ACHN (cell line): ENCODE data around the gene IFI6.
"Not testable (repeated sequence)": the region's sequence is repeated elsewhere in the genome, so short reads cannot be mapped to it uniquely, and the experiment has no call there.

Experiments
- DNase-seq: peaks from one replicate; pipeline ENCODE4 v3.0.0-alpha.2; 2015
- in situ Hi-C: cut with HindIII; loops from 2 replicates; pipeline ENCODE4 v1.10.0; 2017; ENCODE audit warnings: low sequenced_read_pairs, low pct_ligation_motif_present, low pct_unique_long_range_greater_than_20kb

IFI6 gene

DNA sequence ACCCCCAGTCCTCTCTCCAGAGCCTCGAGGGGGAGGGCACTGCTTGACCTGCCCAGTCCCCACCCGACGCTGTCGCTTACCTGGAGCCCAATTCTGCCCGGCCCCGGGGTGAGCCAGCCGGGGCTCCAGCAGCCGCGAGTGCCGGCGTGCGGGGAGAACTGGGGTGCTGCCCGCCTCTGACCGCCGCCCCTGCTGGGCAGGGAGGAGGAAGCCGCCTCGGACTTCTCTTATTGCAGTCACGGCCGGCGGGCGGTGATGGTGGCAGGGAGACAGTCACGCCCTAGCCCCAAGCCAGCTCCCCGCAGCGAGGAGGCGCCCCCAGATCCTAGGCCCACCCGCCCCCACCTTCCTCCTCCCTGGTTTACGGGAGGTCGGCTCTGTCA, 37.0 kb downstream of the IFI6 start, which contains the start of gene FGR:
TSS of gene FGR (minus strand) at position 201 of the 383 bp plus-strand sequence. CDS start 11,269 bp downstream, outside the sequence.
- in situ Hi-C loops, result no loop called here
- no peak for DNase-seq

GRCh38 chr1:27634177-27634984, 37.6 kb downstream of the IFI6 start:
- in situ Hi-C loops, result no loop called here
- no peak for DNase-seq

GRCh38 chr1:27633640-27634176, 38.3 kb downstream of the IFI6 start:
- no peak for DNase-seq
- in situ Hi-C loops, result no loop called here

GRCh38 chr1:27633298-27633610, 38.7 kb downstream of the IFI6 start:
- no peak for DNase-seq
- in situ Hi-C loops, result no loop called here

GRCh38 chr1:27632387-27633297, 39.4 kb downstream of the IFI6 start:
- in situ Hi-C loops, result no loop called here
- no peak for DNase-seq

DNA sequence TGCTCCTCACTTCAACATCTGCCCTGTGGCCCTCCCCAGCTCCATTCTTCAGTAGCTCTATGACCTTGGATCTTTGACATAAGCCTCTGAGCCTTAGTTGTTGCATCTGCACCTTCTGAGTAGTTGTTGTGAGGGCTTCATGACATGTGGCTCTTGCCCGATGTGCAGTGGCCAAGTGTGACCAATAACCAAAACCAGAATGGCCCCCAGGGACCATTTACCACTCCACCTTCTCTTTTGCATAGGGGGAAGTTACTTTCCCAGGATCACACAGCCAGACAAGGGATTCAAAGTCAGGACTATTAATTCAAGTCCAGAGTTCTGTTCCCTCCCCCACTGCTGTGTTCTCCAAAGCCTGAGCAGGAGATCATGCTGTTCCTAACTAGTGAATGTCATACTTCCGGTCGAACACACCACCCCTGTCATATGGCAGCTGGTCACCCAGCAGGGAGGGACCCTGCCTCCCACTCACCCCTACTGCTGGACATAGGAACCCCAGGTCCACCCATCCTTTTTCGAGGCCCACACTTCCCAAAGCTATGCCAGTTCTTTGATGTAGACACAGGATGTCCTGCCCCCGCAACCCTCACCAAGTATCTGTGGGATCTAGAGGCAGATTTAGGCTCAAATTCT, 41.0 kb downstream of the IFI6 start:
- in situ Hi-C loops, result no loop called here

DNA sequence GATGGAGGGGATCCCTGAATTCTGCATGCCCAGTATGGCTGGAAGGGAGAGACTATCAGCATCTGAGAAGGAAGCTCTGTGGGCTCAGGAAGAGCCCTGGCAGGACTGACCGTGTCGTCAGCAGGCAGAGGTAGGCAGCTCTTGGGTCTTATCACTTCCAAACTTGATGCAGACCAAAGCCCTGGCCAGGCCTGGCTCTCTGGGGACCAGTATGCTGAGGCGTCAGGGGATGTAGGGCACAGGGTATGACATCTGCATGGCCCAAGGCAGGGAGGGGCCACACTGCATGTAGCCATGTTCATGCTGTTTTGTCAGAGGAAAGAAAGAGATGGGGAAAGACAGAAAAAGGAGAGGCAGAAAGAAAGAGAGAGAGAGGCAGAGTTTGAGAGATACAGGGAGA, 43.3 kb downstream of the IFI6 start:
- DNase-seq, result no peak
- in situ Hi-C loops, result no loop called here

More for the DNA sequence above, 41.0 kb downstream of the IFI6 start:
- no peak for DNase-seq

DNA sequence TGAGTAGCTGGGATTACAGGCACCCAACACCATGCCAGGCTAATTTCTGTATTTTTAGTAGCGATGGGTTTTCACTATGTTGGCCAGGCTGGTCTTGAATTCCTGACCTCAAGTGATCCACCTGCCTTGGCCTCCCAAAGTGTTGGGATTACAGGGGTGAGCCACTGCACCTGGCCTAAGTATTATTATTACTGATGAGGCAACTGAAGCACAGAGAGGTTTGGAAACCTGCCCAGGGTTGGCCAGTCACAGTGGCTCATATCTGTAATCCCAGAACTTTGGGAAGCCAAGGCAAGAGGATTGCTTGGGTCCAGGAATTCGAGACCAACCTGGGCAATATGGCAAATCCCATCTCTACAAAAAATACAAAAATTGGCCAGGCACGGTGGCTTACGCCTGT, 44.3 kb downstream of the IFI6 start:
- DNase-seq, in situ Hi-C loops: not testable (repeated sequence)

DNA sequence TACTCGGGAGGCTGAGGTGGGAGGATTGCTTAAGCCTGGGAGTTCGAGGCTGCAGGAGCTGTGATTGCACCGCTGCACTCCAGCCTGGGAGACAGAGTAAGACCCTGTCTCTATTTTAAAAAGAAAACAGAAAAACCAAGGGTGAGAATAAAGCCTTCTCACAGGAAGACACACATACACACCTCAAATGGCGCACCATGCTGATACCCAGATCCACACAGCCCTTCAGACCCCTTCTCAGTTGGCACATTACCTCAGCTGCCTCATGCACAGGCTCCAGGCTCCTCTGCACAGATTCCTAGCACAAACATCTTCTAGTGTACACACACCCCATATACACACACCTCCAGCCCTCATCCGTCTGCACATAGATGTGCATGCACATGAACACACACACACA, 44.9 kb downstream of the IFI6 start:
- in situ Hi-C loops, result no loop called here

GRCh38 chr1:27626031-27626935, 45.7 kb downstream of the IFI6 start:
- no peak for DNase-seq
- in situ Hi-C loops, result no loop called here

More for the DNA sequence above, 44.9 kb downstream of the IFI6 start:
- no peak for DNase-seq

DNA sequence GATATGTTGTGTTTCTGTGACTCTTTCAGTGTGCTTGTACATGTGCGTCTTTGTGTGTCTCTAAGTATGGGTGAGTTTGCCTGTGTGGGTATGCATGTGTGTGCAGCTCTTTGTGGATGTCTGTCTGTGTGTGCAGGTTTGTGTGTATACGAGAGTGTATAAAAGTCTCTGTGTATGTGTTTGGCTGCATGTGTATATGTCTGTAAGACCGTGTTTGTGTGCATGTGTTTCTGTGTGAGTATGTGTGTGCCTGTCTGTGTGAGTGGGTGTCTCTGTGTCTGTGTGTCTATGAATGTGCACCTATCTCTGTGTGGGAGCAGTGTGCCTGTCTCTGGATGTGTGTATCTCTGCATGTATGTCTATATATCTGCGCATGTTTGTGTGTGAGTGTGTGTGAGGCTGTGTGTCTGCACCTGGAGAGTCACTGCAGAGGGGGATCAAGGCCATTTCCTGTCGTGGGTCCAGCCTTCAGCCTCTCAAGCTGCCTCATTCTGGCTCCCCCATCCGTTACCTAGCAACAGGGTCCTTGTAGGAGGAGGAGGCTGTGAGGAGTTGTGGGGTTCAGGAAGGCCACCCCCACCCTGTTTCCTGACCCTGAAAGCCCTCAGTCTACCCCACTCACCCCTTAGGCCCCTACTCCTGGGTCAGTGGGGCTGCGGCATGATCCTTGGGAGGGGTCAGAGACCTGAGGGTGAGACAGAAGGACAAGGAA, 47.4 kb downstream of the IFI6 start:
- in situ Hi-C loops, result no loop called here
- DNase-seq, result no peak

DNA sequence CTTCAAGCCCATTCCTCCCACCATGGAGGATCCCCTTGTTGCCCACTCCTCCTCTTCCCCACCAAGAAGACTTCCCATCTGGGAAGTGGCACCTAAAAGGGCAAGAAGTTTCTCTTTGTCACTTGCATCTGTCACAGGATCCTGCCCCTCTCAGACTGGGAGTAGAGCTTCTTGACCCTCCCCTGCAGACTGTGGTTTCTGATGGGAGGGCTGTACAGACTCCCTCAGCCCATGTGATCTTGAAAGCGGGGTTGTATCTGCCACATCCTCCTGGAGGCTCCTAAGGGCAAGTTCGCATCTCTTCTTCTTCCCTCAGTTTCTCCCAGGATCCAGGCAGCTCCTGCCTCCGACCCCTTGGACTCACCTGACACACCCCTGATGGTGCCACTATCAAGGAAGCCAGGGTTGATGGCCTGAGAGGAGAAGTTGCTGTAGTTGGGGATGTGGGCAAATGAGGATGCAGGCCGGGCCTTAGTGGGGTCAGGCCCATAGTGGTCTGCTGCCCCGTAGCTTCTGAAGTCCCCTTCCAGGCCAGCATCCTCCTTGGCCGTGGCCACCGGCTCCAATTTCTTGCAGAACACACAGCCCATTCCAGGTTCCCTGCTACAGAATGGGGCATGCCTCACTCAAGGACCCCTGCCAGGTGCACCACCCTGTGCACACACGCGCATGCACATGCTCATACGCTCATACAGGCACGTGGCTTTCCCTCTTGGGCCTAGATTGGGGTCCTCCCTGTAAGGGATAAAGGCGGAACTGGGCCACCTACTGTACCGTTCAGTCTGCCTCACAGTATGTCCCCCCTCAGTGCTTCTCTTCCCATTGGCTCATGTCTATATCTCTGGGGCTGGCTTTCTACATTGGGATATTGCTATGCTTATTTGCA, 48.4 kb downstream of the IFI6 start:
- no peak for DNase-seq
- in situ Hi-C loops, result no loop called here

GRCh38 chr1:27622828-27623227, 49.2 kb downstream of the IFI6 start:
- in situ Hi-C loops, result no loop called here
- no peak for DNase-seq

DNA sequence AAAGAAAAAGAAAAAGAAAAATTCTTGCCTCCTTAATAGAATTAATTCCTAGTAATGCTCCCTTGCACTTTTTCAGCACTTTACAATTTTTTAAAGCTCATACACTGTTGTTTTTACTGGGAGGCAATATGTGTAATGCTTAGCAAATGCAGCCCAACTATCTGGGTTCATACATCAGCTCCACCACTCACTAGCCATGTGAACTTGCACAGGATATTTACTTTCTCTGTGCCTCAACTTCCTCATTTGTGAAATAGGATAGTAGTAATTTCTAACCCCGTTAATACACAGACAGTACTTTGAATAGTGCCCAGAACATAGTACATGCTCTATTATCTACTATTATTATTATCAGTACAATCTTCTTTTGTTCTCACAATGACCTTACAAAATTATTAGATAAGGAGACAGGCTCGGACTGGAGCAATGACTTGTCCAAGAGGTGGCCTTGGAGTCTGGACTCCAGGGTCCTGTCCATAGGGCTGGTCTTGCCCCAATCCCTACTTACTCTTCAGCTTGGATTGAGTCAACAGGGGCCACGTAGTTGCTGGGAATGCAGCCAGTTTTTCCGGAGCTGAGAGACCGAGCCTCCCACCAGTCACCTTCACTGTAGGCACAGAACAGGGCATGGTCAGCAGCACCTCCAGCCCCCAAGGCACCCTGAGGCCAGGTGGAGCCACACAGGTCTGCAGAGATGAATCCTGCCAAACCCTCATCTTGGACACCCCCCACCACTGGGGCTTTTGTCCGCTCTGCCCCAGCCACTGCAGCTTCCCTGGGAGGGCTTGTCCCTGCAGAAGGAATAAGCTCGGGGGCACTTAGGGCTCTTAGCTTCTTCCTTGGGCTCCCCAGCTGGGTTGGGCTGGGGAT, 50.7 kb downstream of the IFI6 start:
- DNase-seq, result no peak
- in situ Hi-C loops, result no loop called here

GRCh38 chr1:27619782-27620438, 52.1 kb downstream of the IFI6 start:
- in situ Hi-C loops, DNase-seq: not testable (repeated sequence)
